ENCODE measurements around the gene CCR6. TPM values are rescaled to one million over a fixed set of nuclear protein-coding genes. Genes with fewer than 3 reads are reported as not detected.

The CCR6 gene
- total RNA-seq, 4 donors from 2014 or later: not detected

GRCh38 chr6:167148997-167149396, 26.1 kb downstream of the CCR6 start:
- TF ChIP-seq, protein P1, sequence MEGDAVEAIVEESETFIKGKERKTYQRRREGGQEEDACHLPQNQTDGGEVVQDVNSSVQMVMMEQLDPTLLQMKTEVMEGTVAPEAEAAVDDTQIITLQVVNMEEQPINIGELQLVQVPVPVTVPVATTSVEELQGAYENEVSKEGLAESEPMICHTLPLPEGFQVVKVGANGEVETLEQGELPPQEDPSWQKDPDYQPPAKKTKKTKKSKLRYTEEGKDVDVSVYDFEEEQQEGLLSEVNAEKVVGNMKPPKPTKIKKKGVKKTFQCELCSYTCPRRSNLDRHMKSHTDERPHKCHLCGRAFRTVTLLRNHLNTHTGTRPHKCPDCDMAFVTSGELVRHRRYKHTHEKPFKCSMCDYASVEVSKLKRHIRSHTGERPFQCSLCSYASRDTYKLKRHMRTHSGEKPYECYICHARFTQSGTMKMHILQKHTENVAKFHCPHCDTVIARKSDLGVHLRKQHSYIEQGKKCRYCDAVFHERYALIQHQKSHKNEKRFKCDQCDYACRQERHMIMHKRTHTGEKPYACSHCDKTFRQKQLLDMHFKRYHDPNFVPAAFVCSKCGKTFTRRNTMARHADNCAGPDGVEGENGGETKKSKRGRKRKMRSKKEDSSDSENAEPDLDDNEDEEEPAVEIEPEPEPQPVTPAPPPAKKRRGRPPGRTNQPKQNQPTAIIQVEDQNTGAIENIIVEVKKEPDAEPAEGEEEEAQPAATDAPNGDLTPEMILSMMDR (IDR thresholded peaks at IDR 0.05): no peak
- TF ChIP-seq POLR2A (IDR thresholded peaks at IDR 0.05): no peak
- Histone ChIP-seq H3K36me3 (no peaks in the 10 kb centered on the region), H3K27ac (no peak overlapping the region), H3K4me1 (no peaks in the 10 kb centered on the region), H3K27me3 (no peaks in the 10 kb centered on the region), H3K4me3 (no peak overlapping the region), H3K9me3 (no peaks in the 10 kb centered on the region)
- no peak for DNase-seq
- intact Hi-C loops (cut with DNase I; ENCODE audit: low total_unique reads): loop anchor here (10.0 kb wide), 1 partner anchor 374 kb away; no protein-coding TSS in a partner anchor

GRCh38 chr6:167150941-167151549, 28.1 kb downstream of the CCR6 start:
- no peaks in the 10 kb centered on the region for H3K27me3 ChIP-seq
- H3K27ac ChIP-seq: no peak overlapping the region
- no peak overlapping the region for H3K4me3 ChIP-seq
- H3K4me1 ChIP-seq: no peaks in the 10 kb centered on the region
- H3K36me3 ChIP-seq: no peaks in the 10 kb centered on the region
- no peak for TF ChIP-seq POLR2A (IDR thresholded peaks at IDR 0.05)
- TF ChIP-seq, protein P1 (IDR thresholded peaks at IDR 0.05): no peak
- intact Hi-C loops (cut with DNase I; ENCODE audit: low total_unique reads): no loop called here
- no peak for DNase-seq
- H3K9me3 ChIP-seq: no peaks in the 10 kb centered on the region

DNA sequence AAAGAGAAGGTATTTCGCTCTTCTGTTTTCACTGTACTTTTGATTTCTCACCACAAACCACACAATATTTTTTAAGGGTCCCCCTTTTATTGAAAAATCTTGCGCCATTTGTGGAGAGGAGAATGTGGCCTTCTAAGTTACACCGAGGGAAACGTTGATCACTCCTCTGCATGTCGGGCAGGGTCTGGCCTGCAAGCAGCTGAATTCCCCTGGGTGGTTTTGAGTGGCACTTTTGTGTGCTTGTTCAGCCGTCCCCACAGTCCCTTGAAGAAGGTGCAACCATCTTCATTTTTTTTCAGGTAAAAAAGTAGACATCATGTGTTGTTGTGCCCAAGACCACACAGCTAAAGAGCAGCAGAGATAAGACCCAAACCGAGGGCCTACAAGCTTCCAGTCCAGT, 28.8 kb downstream of the CCR6 start:
- no peaks in the 10 kb centered on the region for H3K36me3 ChIP-seq
- no peak overlapping the region for H3K4me3 ChIP-seq
- no peak for DNase-seq
- no peaks in the 10 kb centered on the region for H3K27me3 ChIP-seq
- no peaks in the 10 kb centered on the region for H3K4me1 ChIP-seq
- intact Hi-C loops (cut with DNase I; ENCODE audit: low total_unique reads): no loop called here
- no peak overlapping the region for H3K27ac ChIP-seq
- H3K9me3 ChIP-seq: no peaks in the 10 kb centered on the region
- TF ChIP-seq, protein P1 (IDR thresholded peaks at IDR 0.05): no peak
- no peak for TF ChIP-seq POLR2A (IDR thresholded peaks at IDR 0.05)

DNA sequence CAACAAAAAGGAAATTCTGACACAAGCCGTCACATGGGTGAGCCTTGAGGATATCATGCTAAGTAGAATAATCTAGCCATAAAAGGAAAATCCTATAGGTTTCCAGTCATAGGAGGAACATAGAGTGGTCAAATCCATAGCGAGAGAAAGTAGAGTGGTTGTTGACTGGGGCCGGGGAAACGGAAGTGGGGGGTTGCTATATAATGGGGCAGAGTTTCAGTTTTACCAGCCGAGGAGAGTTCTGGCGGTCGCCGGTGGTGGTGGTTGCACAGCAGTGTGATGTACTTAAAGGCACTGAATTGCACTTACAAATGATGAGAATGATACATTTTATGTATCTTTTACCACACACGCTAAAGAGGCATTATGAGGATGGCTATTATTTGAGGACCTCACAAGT, 30.0 kb downstream of the CCR6 start:
- Histone ChIP-seq H3K27ac (no peak overlapping the region), H3K27me3 (no peaks in the 10 kb centered on the region), H3K9me3 (no peaks in the 10 kb centered on the region), H3K4me3 (no peak overlapping the region), H3K4me1 (no peaks in the 10 kb centered on the region), H3K36me3 (no peaks in the 10 kb centered on the region)
- intact Hi-C loops (cut with DNase I; ENCODE audit: low total_unique reads): no loop called here
- no peak for TF ChIP-seq POLR2A (IDR thresholded peaks at IDR 0.05)
- TF ChIP-seq, protein P1 (IDR thresholded peaks at IDR 0.05): no peak
- no peak for DNase-seq

DNA sequence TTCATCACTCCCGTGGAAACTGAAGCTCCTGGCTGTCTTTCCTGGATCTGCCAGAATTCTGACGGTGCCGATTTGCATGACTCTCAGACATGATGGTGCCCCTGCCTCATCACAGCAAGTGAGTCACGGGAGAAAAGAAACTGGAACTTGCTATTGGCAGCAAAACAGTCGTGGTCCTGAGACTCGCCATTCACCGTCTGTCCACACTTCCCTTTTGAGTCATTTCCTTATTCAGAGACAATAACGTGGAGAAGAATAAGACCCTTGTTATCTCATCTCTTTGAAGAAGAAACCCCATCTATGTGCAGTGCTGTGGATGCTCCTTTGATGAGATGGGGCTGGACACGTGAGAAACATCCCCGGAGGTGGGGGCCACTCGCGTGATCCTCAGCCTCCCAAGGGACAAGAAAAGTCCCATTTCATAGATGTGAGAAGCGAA, 30.6 kb downstream of the CCR6 start:
- no peaks in the 10 kb centered on the region for H3K36me3 ChIP-seq
- no peak for DNase-seq
- H3K27ac ChIP-seq: no peak overlapping the region
- H3K4me3 ChIP-seq: no peak overlapping the region
- TF ChIP-seq, protein P1 (IDR thresholded peaks at IDR 0.05): no peak
- TF ChIP-seq POLR2A (IDR thresholded peaks at IDR 0.05): no peak
- intact Hi-C loops (cut with DNase I; ENCODE audit: low total_unique reads): no loop called here
- no peaks in the 10 kb centered on the region for H3K27me3 ChIP-seq
- H3K4me1 ChIP-seq: no peaks in the 10 kb centered on the region
- no peaks in the 10 kb centered on the region for H3K9me3 ChIP-seq
